ENCODE results near the gene CASKIN1.

Gene CASKIN1

GRCh38 chr16:2187212-2187611, 9.2 kb downstream of the CASKIN1 start:
- no peaks in the 10 kb centered on the region for H3K27me3 ChIP-seq (ENCODE audit: low read depth, low read length)
- H3K9me3 ChIP-seq (ENCODE audit: control insufficient read depth in 1 of 2, low read length in 2 of 2), result no peaks in the 10 kb centered on the region
- no peak overlapping the region for H3K27ac ChIP-seq (ENCODE audit: low read length)
- H3K36me3 ChIP-seq (ENCODE audit: control insufficient read depth in 1 of 2, insufficient read depth in 2 of 2, low read length in 2 of 2), result no peaks in the 10 kb centered on the region
- H3K4me1 ChIP-seq (ENCODE audit: control insufficient read depth in 1 of 2, insufficient read depth in 2 of 2, low read length in 2 of 2), result no peaks in the 10 kb centered on the region
- H3K4me3 ChIP-seq (ENCODE audit: low read depth in 1 of 2, low read length in 2 of 2), result no peak overlapping the region

- H3K4me1 ChIP-seq (ENCODE audit: control insufficient read depth in 1 of 2, insufficient read depth in 2 of 2, low read length in 2 of 2), result no peaks in the 10 kb centered on the region
- no peak overlapping the region for H3K27ac ChIP-seq (ENCODE audit: low read length)
- H3K9me3 ChIP-seq (ENCODE audit: control insufficient read depth in 1 of 2, low read length in 2 of 2), result no peaks in the 10 kb centered on the region
- no peaks in the 10 kb centered on the region for H3K36me3 ChIP-seq (ENCODE audit: control insufficient read depth in 1 of 2, insufficient read depth in 2 of 2, low read length in 2 of 2)
- H3K27me3 ChIP-seq (ENCODE audit: low read depth, low read length), result no peaks in the 10 kb centered on the region
- H3K4me3 ChIP-seq (ENCODE audit: low read depth in 1 of 2, low read length in 2 of 2), result no peak overlapping the region
These were observed 9.9 kb downstream of the CASKIN1 start for GRCh38 chr16:2186505-2186904.

GRCh38 chr16:2186064-2186463, 10.3 kb downstream of the CASKIN1 start:
- Histone ChIP-seq H3K27me3 (ENCODE audit: low read depth, low read length) (no peaks in the 10 kb centered on the region), H3K4me1 (ENCODE audit: control insufficient read depth in 1 of 2, insufficient read depth in 2 of 2, low read length in 2 of 2) (no peaks in the 10 kb centered on the region), H3K36me3 (ENCODE audit: control insufficient read depth in 1 of 2, insufficient read depth in 2 of 2, low read length in 2 of 2) (no peaks in the 10 kb centered on the region), H3K4me3 (ENCODE audit: low read depth in 1 of 2, low read length in 2 of 2) (no peak overlapping the region), H3K9me3 (ENCODE audit: control insufficient read depth in 1 of 2, low read length in 2 of 2) (no peaks in the 10 kb centered on the region), H3K27ac (ENCODE audit: low read length) (no peak overlapping the region)

- H3K27ac ChIP-seq (ENCODE audit: low read length), result no peak overlapping the region
- no peak overlapping the region for H3K4me3 ChIP-seq (ENCODE audit: low read depth in 1 of 2, low read length in 2 of 2)
- no peaks in the 10 kb centered on the region for H3K27me3 ChIP-seq (ENCODE audit: low read depth, low read length)
- H3K36me3 ChIP-seq (ENCODE audit: control insufficient read depth in 1 of 2, insufficient read depth in 2 of 2, low read length in 2 of 2), result no peaks in the 10 kb centered on the region
- H3K4me1 ChIP-seq (ENCODE audit: control insufficient read depth in 1 of 2, insufficient read depth in 2 of 2, low read length in 2 of 2), result no peaks in the 10 kb centered on the region
- H3K9me3 ChIP-seq (ENCODE audit: control insufficient read depth in 1 of 2, low read length in 2 of 2), result no peaks in the 10 kb centered on the region
These were observed 11.4 kb downstream of the CASKIN1 start for GRCh38 chr16:2184962-2185361.

- no peaks in the 10 kb centered on the region for H3K27me3 ChIP-seq (ENCODE audit: low read depth, low read length)
- no peak overlapping the region for H3K4me3 ChIP-seq (ENCODE audit: low read depth in 1 of 2, low read length in 2 of 2)
- no peaks in the 10 kb centered on the region for H3K9me3 ChIP-seq (ENCODE audit: control insufficient read depth in 1 of 2, low read length in 2 of 2)
- no peaks in the 10 kb centered on the region for H3K4me1 ChIP-seq (ENCODE audit: control insufficient read depth in 1 of 2, insufficient read depth in 2 of 2, low read length in 2 of 2)
- no peak overlapping the region for H3K27ac ChIP-seq (ENCODE audit: low read length)
- H3K36me3 ChIP-seq (ENCODE audit: control insufficient read depth in 1 of 2, insufficient read depth in 2 of 2, low read length in 2 of 2), result no peaks in the 10 kb centered on the region
These were observed 12.1 kb downstream of the CASKIN1 start for GRCh38 chr16:2184346-2184745.

- H3K4me1 ChIP-seq (ENCODE audit: control insufficient read depth in 1 of 2, insufficient read depth in 2 of 2, low read length in 2 of 2), result no peaks in the 10 kb centered on the region
- H3K27ac ChIP-seq (ENCODE audit: low read length), result no peak overlapping the region
- no peaks in the 10 kb centered on the region for H3K36me3 ChIP-seq (ENCODE audit: control insufficient read depth in 1 of 2, insufficient read depth in 2 of 2, low read length in 2 of 2)
- no peak overlapping the region for H3K4me3 ChIP-seq (ENCODE audit: low read depth in 1 of 2, low read length in 2 of 2)
- no peaks in the 10 kb centered on the region for H3K9me3 ChIP-seq (ENCODE audit: control insufficient read depth in 1 of 2, low read length in 2 of 2)
- no peaks in the 10 kb centered on the region for H3K27me3 ChIP-seq (ENCODE audit: low read depth, low read length)
These were observed 12.7 kb downstream of the CASKIN1 start for GRCh38 chr16:2183671-2184070.

GRCh38 chr16:2181952-2182351, 14.5 kb downstream of the CASKIN1 start:
- Histone ChIP-seq H3K27ac (ENCODE audit: low read length) (no peak overlapping the region), H3K27me3 (ENCODE audit: low read depth, low read length) (no peaks in the 10 kb centered on the region), H3K36me3 (ENCODE audit: control insufficient read depth in 1 of 2, insufficient read depth in 2 of 2, low read length in 2 of 2) (peaks cover 0 to 8% of the 10 kb centered on the region in 2 donors), H3K4me3 (ENCODE audit: low read depth in 1 of 2, low read length in 2 of 2) (no peak overlapping the region), H3K4me1 (ENCODE audit: control insufficient read depth in 1 of 2, insufficient read depth in 2 of 2, low read length in 2 of 2) (no peaks in the 10 kb centered on the region), H3K9me3 (ENCODE audit: control insufficient read depth in 1 of 2, low read length in 2 of 2) (no peaks in the 10 kb centered on the region)

GRCh38 chr16:2180962-2181923, 15.2 kb downstream of the CASKIN1 start:
- no peak overlapping the region for H3K27ac ChIP-seq (ENCODE audit: low read length)
- no peaks in the 10 kb centered on the region for H3K4me1 ChIP-seq (ENCODE audit: control insufficient read depth in 1 of 2, insufficient read depth in 2 of 2, low read length in 2 of 2)
- peaks cover 0 to 15% of the 10 kb centered on the region in 2 donors for H3K36me3 ChIP-seq (ENCODE audit: control insufficient read depth in 1 of 2, insufficient read depth in 2 of 2, low read length in 2 of 2)
- no peaks in the 10 kb centered on the region for H3K27me3 ChIP-seq (ENCODE audit: low read depth, low read length)
- H3K9me3 ChIP-seq (ENCODE audit: control insufficient read depth in 1 of 2, low read length in 2 of 2), result no peaks in the 10 kb centered on the region
- H3K4me3 ChIP-seq (ENCODE audit: low read depth in 1 of 2, low read length in 2 of 2), result no peak overlapping the region

- H3K9me3 ChIP-seq (ENCODE audit: control insufficient read depth in 1 of 2, low read length in 2 of 2), result no peaks in the 10 kb centered on the region
- H3K27ac ChIP-seq (ENCODE audit: low read length), result no peak overlapping the region
- no peaks in the 10 kb centered on the region for H3K27me3 ChIP-seq (ENCODE audit: low read depth, low read length)
- no peaks in the 10 kb centered on the region for H3K4me1 ChIP-seq (ENCODE audit: control insufficient read depth in 1 of 2, insufficient read depth in 2 of 2, low read length in 2 of 2)
- H3K36me3 ChIP-seq (ENCODE audit: control insufficient read depth in 1 of 2, insufficient read depth in 2 of 2, low read length in 2 of 2), result peaks cover 6 to 23% of the 10 kb centered on the region in 2 donors
- H3K4me3 ChIP-seq (ENCODE audit: low read depth in 1 of 2, low read length in 2 of 2), result no peak overlapping the region
These were observed 15.9 kb downstream of the CASKIN1 start for GRCh38 chr16:2180461-2180860.

GRCh38 chr16:2179576-2179975, 16.8 kb downstream of the CASKIN1 start:
- Histone ChIP-seq H3K27ac (ENCODE audit: low read length) (no peak overlapping the region), H3K4me1 (ENCODE audit: control insufficient read depth in 1 of 2, insufficient read depth in 2 of 2, low read length in 2 of 2) (no peaks in the 10 kb centered on the region), H3K27me3 (ENCODE audit: low read depth, low read length) (no peaks in the 10 kb centered on the region), H3K4me3 (ENCODE audit: low read depth in 1 of 2, low read length in 2 of 2) (no peak overlapping the region), H3K9me3 (ENCODE audit: control insufficient read depth in 1 of 2, low read length in 2 of 2) (no peaks in the 10 kb centered on the region), H3K36me3 (ENCODE audit: control insufficient read depth in 1 of 2, insufficient read depth in 2 of 2, low read length in 2 of 2) (peaks cover 9 to 32% of the 10 kb centered on the region in 2 donors)

GRCh38 chr16:2179107-2179501, 17.3 kb downstream of the CASKIN1 start:
- H3K36me3 ChIP-seq (ENCODE audit: control insufficient read depth in 1 of 2, insufficient read depth in 2 of 2, low read length in 2 of 2), result peaks cover 14 to 37% of the 10 kb centered on the region in 2 donors
- H3K4me3 ChIP-seq (ENCODE audit: low read depth in 1 of 2, low read length in 2 of 2), result no peak overlapping the region
- H3K27ac ChIP-seq (ENCODE audit: low read length), result no peak overlapping the region
- no peaks in the 10 kb centered on the region for H3K27me3 ChIP-seq (ENCODE audit: low read depth, low read length)
- no peaks in the 10 kb centered on the region for H3K4me1 ChIP-seq (ENCODE audit: control insufficient read depth in 1 of 2, insufficient read depth in 2 of 2, low read length in 2 of 2)
- no peaks in the 10 kb centered on the region for H3K9me3 ChIP-seq (ENCODE audit: control insufficient read depth in 1 of 2, low read length in 2 of 2)

Measured in muscle layer of duodenum (tissue), 2 donors.